ENCODE results near the gene HPGD.

Gene HPGD

GRCh38 chr4:174522183-174523024, at the start of gene HPGD:
Gene HPGD, minus strand, starts transcription at chr4:174522488. Its CDS starts 37 bp downstream, at chr4:174522451.
- peak; percentile 32 for DNase-seq (ENCODE audit: low spot score)

GRCh38 chr4:174564529-174564928, 42.2 kb upstream of the HPGD start:
- DNase-seq (ENCODE audit: low spot score), result no peak

- no peak for DNase-seq (ENCODE audit: low spot score)
Observed at GRCh38 chr4:174563399-174563798, 41.1 kb upstream of the HPGD start.

GRCh38 chr4:174561560-174561959, 39.3 kb upstream of the HPGD start:
- DNase-seq (ENCODE audit: low spot score), result no peak

- DNase-seq (ENCODE audit: low spot score), result no peak
Observed at GRCh38 chr4:174559894-174560293, 37.6 kb upstream of the HPGD start.

- no peak for DNase-seq (ENCODE audit: low spot score)
Observed at GRCh38 chr4:174555789-174556630, 33.7 kb upstream of the HPGD start.

GRCh38 chr4:174554231-174554728, 32.0 kb upstream of the HPGD start:
- DNase-seq (ENCODE audit: low spot score), result no peak

- DNase-seq (ENCODE audit: low spot score), result no peak
Observed at GRCh38 chr4:174553828-174554227, 31.5 kb upstream of the HPGD start.

- no peak for DNase-seq (ENCODE audit: low spot score)
Observed at GRCh38 chr4:174553031-174553430, 30.7 kb upstream of the HPGD start.

GRCh38 chr4:174550541-174550940, 28.3 kb upstream of the HPGD start:
- DNase-seq (ENCODE audit: low spot score), result no peak

- DNase-seq (ENCODE audit: low spot score), result no peak
Observed at GRCh38 chr4:174549721-174550120, 27.4 kb upstream of the HPGD start.

GRCh38 chr4:174545268-174545667, 23.0 kb upstream of the HPGD start:
- DNase-seq (ENCODE audit: low spot score), result no peak

GRCh38 chr4:174544496-174544895, 22.2 kb upstream of the HPGD start:
- DNase-seq (ENCODE audit: low spot score), result no peak

- DNase-seq (ENCODE audit: low spot score), result no peak
Observed at GRCh38 chr4:174540175-174540574, 17.9 kb upstream of the HPGD start.

GRCh38 chr4:174539571-174539970, 17.3 kb upstream of the HPGD start:
- no peak for DNase-seq (ENCODE audit: low spot score)

- no peak for DNase-seq (ENCODE audit: low spot score)
Observed at GRCh38 chr4:174538876-174539250, 16.6 kb upstream of the HPGD start.

- DNase-seq (ENCODE audit: low spot score), result no peak
Observed at GRCh38 chr4:174538123-174538875, 16.0 kb upstream of the HPGD start.

- DNase-seq (ENCODE audit: low spot score), result no peak
Observed at GRCh38 chr4:174537634-174538033, 15.3 kb upstream of the HPGD start.

- no peak for DNase-seq (ENCODE audit: low spot score)
Observed at GRCh38 chr4:174534461-174534860, 12.2 kb upstream of the HPGD start.

GRCh38 chr4:174532445-174532844, 10.2 kb upstream of the HPGD start:
- DNase-seq (ENCODE audit: low spot score), result no peak

GRCh38 chr4:174531486-174531885, 9.2 kb upstream of the HPGD start:
- DNase-seq (ENCODE audit: low spot score), result no peak

- DNase-seq (ENCODE audit: low spot score), result no peak
Observed at GRCh38 chr4:174528226-174528625, 5.9 kb upstream of the HPGD start.
